ENCODE data around the gene LAMB1. TPM values are rescaled to one million over a fixed set of nuclear protein-coding genes. Genes with fewer than 3 reads are reported as not detected.

LAMB1 gene
- total RNA-seq, 2 donors from 2014 or later: 109 to 176 TPM

DNA sequence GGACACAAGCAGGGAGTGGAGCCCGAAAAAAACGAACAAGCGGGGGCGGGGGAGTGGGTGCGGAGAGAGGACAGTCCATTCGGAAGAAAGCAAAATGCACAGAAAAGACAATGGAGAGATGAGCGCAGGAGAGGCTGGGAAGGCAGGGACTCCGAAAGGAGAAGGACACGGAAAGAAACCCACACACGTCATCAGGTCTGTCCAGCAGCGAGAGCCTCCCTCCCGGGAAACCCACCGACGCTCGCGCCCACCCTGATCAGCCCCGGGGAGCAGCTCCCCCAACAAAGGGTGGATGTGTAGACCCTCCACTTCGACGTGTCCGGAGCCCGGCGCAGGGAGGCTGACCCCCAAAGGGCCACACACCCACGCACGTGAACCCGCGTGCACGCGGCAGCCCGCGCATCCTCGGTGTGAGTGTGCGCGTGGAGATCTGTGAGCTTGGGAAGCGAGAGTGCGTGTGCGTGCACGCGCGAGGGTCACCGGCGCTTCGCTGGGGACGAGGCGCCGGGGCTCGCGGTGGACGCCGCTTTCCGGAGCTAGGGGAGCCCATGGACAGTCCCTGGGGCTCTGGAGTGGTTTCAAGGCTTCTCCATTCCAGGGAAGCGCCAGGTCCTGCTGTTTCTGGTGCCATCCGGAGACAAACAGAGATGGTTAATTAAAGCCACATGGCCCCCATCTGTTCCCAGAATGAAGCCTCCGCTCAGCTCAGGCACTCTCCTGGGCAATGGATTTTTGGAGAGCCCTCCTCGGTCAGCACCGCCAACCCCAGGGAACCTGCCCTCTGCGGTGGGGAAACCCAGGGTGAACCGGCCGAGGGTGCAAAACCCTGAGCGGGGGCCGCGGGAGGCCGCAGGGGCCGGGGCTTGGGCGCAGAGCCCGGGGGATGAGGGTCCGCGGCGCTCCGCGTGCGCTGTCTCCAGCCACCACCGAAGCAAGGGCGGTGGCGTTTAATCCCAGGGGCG, 916 bp downstream of the LAMB1 start:
- DNase-seq (ENCODE audit: low spot score): no peak

GRCh38 chr7:108000875-108001763, 1.8 kb downstream of the LAMB1 start:
- peak; percentile 83 for DNase-seq (ENCODE audit: low spot score)
- intact Hi-C loops (cut with DNase I): no loop called here

More for the DNA sequence above, 916 bp downstream of the LAMB1 start:
- intact Hi-C loops (cut with DNase I): no loop called here

GRCh38 chr7:107999779-108000560, 3.0 kb downstream of the LAMB1 start:
- intact Hi-C loops (cut with DNase I): no loop called here
- DNase-seq (ENCODE audit: low spot score): no peak

DNA sequence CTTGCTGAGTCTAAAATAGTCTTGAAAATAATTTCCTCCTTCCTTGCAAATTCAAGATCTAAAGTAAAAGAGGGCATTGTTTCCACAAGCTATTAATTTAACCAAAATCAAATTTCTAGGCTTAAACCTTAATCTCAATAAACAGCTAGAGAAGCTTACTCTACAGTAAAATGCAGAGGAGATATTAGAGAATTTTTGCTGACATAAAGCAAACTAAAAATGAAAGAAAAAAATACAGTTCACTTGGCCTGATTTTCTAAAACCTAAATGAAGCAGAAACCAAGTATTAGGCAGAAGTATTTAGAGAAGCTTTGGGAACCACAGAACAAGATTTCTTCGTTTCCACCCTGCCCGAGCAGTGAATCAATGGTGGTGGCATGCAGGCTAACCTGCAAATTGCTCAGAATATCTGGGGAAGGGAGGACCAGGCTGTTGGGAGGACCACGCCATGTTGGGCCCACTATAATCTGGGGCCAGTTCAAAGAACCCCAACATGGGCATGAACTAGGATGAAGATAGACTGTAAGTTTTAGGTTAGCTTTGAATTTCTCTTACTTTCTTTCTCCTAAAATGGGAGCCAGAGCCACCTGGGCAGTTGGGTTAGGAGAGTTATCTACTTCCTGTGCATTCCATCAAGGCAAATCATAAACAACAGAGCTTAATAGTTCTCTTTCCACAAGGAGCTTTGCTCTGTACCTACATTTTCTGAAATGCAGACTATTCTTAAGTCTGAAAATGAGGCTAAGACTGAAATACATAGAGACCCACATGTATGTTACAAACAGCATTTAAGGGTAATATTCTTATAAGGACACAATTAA, 4.1 kb downstream of the LAMB1 start:
- no peak for DNase-seq (ENCODE audit: low spot score)
- intact Hi-C loops (cut with DNase I): no loop called here

- DNase-seq (ENCODE audit: low spot score): no peak
- intact Hi-C loops (cut with DNase I): no loop called here
Observed at GRCh38 chr7:107998150-107998549, 4.8 kb downstream of the LAMB1 start.

GRCh38 chr7:107996072-107996882, 6.7 kb downstream of the LAMB1 start:
- no peak for DNase-seq (ENCODE audit: low spot score)
- intact Hi-C loops (cut with DNase I): no loop called here

DNA sequence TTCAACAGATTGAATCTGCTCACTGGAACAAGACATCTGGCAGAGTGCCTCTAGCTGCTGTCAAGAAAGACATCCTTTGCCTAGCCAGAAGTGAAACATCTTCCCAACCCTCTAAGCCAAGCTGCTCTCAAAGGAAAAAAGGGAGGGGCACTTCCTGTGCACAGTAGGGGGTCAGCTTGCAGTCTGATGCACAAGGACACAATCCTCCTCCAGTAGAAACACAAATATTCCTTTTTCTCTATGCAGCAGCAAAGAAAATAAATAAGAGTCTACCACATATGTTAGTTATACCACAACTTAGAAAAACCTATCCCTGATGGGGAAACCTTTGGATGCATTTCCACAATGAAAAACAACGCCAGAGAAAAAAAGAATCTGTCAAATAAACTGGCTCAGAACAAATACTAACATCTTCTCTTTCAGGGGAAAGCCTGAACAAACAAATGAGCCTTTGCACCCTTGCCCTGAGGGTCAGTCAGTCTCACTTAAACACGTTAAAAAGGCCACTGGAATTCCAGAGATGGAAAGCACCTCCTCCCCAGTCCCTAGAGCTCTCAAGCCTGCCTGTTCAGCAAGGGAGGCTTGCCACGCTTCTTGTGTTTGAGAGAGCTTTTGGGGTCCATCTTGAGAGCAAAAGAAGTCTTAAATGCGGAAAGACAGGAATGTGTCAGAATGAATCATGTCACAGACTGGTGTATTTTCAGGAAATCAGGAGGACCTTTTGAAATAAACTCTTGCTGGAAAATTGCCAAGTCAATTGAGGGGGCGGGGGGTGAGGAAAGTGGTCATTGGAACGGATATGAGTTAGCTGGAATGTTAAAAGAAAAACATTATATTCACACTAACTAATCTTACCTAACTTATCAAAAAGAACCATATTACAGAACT, 7.5 kb downstream of the LAMB1 start:
- intact Hi-C loops (cut with DNase I): no loop called here
- DNase-seq (ENCODE audit: low spot score): no peak

- DNase-seq (ENCODE audit: low spot score): no peak
Observed at GRCh38 chr7:107994421-107995030, 8.4 kb downstream of the LAMB1 start.

GRCh38 chr7:107993891-107994291, 9.1 kb downstream of the LAMB1 start:
- intact Hi-C loops (cut with DNase I): no loop called here
- DNase-seq (ENCODE audit: low spot score): no peak

More at GRCh38 chr7:107994421-107995030, 8.4 kb downstream of the LAMB1 start:
- intact Hi-C loops (cut with DNase I): no loop called here

- intact Hi-C loops (cut with DNase I): no loop called here
- DNase-seq (ENCODE audit: low spot score): no peak
Observed at GRCh38 chr7:107989618-107990373, 13.2 kb downstream of the LAMB1 start.

- DNase-seq (ENCODE audit: low spot score): no peak
- intact Hi-C loops (cut with DNase I): no loop called here
Observed at GRCh38 chr7:107982918-107983389, 20.0 kb downstream of the LAMB1 start.

GRCh38 chr7:107982042-107982840, 20.7 kb downstream of the LAMB1 start:
- no peak for DNase-seq (ENCODE audit: low spot score)
- intact Hi-C loops (cut with DNase I): no loop called here

DNA sequence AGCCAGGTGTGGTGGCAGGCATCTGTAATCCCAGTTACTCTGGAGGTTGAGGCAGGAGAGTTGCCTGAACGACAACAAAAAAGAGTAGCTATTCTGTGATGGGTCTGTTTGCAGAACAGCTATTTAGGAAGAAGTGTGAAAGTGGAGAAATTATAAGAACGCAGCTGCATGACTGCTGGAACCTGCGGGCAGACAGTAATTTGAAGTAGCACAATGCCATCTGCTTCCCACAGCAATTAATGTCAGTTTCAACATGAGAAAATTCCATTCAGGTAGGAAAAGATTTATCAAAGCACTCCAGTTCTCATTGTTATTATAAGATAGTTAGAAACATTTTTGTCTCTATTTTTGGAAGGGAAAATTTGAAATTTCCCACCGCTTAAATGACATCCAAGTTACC, 21.5 kb downstream of the LAMB1 start:
- intact Hi-C loops (cut with DNase I): no loop called here
- no peak for DNase-seq (ENCODE audit: low spot score)

- intact Hi-C loops (cut with DNase I): no loop called here
- DNase-seq (ENCODE audit: low spot score): no peak
Observed at GRCh38 chr7:107980671-107981190, 22.2 kb downstream of the LAMB1 start.

Data from posterior vena cava (tissue), 2 donors.